Fibroblast of the aortic adventitia (primary cell): ENCODE data around the gene SORBS1. TPM values are rescaled to one million over a fixed set of nuclear protein-coding genes. Genes with fewer than 3 reads are reported as not detected.

ENCODE experiments used
- DNase-seq: peaks from one replicate; pipeline ENCODE4 v3.0.0-alpha.2; 2010; ENCODE audit warnings: low read depth
- H3K4me3 ChIP-seq: 2 replicates; pipeline ENCODE4 v1.5.1; 2011; ENCODE audit warnings: low read depth, mild to moderate bottlenecking, control low read depth, low read length, moderate library complexity
- total RNA-seq: library from RNA; depleted of rRNA; stranded (reverse); fragments of >200 nt; gene quantifications from 2 replicates; pipeline ENCODE4 v1.2.3, GENCODE V29; 2012; ENCODE audit warnings: low replicate concordance
- TF ChIP-seq, protein P1 (sequence below): IDR thresholded peaks from 2 replicates; pipeline ENCODE4 v1.5.1; 2011; ENCODE audit warnings: mild to moderate bottlenecking, low read length, control low read depth, inconsistent platforms; ENCODE audit not compliant: insufficient read depth

The SORBS1 gene
- total RNA-seq, 1 donor = 0.36 TPM

DNA sequence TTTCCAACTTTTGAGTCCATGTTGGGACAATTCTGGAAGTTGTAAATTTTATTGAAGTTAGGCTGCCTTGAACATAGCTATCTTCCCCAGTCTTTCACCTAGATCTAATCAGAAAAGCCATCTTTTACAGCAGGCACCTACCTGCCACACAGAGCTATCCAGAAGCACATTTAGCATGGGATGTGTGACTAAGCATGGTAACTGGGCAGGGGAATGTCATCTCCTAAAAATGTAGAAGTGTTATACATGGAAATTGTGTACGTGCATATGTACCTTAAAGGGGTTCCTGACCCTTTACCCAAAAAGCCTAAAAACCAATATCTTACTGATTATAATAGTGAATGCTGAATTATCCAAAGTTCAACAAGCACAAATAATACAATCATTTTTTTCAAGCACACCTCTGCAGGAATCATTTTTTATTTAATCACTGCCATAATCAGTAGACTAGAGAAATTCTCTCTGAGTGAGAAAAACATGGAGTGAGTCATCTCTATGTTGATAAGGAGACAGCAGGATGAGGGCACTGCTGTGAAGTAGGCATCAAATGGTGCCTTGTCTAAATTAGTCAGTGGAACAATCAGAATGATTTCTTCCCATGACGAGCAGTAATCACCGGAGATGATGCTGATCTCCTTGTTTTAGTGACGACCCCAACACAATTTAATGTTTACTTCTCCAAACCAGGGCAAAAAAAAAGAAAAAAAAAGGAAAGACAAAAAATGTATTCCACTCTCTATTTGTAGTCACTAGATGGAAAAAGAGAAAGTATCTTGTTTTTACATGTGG, 75.9 kb downstream of the SORBS1 start:
- DNase-seq = no peak
- TF ChIP-seq, protein P1, sequence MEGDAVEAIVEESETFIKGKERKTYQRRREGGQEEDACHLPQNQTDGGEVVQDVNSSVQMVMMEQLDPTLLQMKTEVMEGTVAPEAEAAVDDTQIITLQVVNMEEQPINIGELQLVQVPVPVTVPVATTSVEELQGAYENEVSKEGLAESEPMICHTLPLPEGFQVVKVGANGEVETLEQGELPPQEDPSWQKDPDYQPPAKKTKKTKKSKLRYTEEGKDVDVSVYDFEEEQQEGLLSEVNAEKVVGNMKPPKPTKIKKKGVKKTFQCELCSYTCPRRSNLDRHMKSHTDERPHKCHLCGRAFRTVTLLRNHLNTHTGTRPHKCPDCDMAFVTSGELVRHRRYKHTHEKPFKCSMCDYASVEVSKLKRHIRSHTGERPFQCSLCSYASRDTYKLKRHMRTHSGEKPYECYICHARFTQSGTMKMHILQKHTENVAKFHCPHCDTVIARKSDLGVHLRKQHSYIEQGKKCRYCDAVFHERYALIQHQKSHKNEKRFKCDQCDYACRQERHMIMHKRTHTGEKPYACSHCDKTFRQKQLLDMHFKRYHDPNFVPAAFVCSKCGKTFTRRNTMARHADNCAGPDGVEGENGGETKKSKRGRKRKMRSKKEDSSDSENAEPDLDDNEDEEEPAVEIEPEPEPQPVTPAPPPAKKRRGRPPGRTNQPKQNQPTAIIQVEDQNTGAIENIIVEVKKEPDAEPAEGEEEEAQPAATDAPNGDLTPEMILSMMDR = no peak
- no peak overlapping the region for H3K4me3 ChIP-seq

DNA sequence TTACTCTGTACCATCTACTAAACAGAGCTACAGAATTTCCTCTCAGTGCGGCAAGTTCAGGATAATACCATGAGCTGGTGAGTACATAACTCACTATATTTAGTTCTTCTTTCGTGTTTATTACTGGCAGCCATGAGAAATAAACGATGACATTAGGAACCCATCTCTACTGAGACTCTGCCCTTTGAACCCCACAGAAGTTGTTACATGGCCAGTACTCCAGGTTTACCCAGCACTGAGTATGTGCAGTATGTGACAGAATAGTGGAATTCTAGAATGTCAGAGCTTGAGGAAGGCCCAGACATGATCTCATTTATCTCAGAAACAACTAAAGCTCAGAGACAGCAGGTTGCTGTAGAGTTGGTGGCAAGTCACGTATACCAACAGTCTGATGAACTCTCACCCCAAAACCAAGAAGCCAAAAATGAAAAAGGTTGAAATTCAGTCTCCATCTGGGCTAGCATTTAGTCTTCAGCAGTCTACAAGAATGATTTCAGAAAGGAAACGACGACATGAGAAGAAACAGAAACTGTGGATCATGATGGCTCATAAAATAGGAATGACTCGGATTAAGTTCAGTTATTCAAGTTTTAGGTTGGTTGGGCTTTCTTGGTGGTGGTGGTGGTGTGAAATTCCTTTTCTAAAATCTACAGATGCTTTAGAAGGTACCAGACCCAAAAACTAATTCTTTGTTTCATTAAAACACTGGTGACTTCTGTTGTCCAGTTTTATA, 78.5 kb downstream of the SORBS1 start:
- no peak for DNase-seq
- H3K4me3 ChIP-seq = no peak overlapping the region
- TF ChIP-seq, protein P1 = no peak

DNA sequence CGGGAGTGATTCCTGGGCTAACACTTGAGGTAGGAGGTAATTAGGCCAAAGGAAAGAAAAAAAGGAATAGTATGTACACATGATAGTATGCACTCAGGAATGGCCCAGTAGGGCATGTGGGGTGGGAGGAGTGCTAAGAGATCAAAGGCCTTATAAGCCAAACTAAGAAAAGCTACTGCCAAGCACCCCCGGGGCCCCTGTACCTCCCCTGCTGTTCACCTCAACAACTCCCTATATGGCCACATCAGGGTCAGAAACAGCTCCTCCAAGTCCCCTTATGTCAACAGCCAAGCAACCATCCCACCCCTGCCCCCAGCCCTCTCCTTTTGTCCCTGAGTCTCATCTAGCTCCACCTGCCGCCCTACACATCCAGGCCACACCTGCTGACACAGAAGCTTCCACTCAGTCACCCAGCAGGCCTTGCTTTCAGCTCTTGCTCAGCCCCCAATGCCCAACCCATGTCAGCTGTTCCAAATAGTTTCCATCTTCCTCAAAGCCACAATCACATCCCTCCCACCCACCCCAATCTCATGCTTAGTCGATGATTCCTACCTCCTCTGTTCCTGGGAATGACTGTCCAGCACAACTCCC, 80.2 kb downstream of the SORBS1 start:
- no peak for DNase-seq
- H3K4me3 ChIP-seq = no peak overlapping the region
- TF ChIP-seq, protein P1 = no peak

DNA sequence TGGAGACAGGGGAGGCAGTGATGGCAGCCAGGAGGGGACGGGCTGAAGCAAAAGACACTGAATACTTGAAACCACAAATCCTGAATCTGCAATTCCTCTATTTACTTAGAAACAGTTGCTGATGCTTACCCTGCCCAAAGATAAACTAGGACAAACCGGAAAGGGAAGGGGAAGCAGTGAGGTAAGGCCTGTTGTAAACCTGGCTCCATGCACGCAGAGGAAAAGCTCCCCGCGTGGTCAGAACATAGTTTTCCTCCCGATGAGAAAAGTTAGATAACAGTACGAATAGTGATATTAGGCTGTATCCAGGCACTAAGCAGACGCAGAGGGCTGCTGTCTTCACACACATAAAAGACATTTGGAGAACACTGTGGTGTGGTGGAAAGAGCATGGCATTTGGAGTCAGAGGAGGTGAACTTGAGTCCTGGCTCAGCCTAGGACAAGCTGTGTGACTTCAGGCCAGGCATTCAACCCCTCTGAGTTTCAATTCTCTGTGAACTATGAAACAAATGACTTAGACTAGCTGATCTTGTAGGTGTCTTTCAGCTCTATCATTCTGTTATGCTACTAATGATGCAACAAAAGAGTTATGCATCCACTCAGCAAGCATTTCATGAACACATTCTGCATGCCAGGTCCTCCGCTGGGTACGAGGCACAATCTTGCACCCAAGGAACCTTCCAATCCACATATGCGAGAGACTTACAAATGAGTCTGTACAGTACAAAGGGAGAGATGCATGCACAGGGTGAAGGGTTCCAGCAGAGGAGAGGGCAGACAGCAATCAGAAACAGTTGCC, 80.9 kb downstream of the SORBS1 start:
- peak; percentile 19 for DNase-seq
- H3K4me3 ChIP-seq = no peak overlapping the region
- TF ChIP-seq, protein P1 = peak; percentile 9

DNA sequence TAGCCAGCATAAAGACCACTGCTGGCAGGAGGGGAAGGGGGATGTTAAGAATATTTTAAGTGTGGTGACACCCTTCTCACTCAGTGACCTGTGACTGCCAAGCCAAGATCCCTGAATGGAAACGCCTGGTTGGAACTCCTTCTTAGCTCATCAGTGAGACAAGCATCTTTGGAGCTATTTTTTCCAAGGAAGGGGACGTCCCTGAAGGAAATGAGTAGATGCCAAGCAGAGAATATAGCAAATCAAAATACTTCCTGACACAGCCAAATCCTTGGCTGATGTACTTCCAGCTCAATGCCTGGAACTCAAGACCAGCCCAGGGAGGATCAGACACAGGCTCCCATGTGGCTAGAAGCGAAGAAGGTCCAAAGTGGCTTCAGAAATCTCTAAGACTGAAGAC, 82.2 kb downstream of the SORBS1 start:
- TF ChIP-seq, protein P1 = no peak
- peak; percentile 9 for DNase-seq
- no peak overlapping the region for H3K4me3 ChIP-seq

DNA sequence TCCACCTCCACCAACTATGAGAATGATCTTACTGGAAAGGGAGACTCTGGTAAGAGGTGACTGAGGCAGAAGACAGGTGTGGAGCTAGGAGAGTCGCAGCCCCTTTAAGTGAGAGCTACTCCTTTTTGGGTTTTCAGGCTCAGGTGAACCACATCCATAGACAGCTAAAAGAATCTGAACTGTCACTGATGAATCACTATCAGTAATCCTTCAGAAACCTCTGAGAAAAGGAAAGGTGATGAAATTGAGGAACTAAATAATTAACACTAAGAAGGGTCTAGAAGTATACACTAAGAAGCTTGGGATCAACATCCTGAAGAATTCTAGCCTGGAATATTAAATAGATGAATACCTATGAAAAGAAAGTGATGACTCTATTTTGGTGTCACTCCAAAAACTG, 83.0 kb downstream of the SORBS1 start:
- TF ChIP-seq, protein P1 = no peak
- no peak for DNase-seq
- no peak overlapping the region for H3K4me3 ChIP-seq
